Adrenal gland (tissue), 5 donors: ENCODE measurements around the gene FOCAD.

Experiments
- CTCF ChIP-seq, 6 experiments: fragments of 450-650 bp in 4 of 6; fragments of 200-600 bp in 2 of 6; sonication (generic) in 1 of 6; IDR thresholded peaks; 1 replicate in 5 of 6; 2 replicates in 1 of 6; pipeline versions ENCODE4 v1.5.1 to v1.8.0; 2016 to 2021; ENCODE audit warnings: antibody characterized with exemption in 6 of 6, mild to moderate bottlenecking in 2 of 6, moderate library complexity in 1 of 6
- POLR2A ChIP-seq, 2 donors: fragments of 450-650 bp; IDR thresholded peaks; one replicate each; pipeline ENCODE4 v1.6.1; 2017; ENCODE audit warnings: antibody characterized with exemption in 2 of 2, mild to moderate bottlenecking in 2 of 2, moderate library complexity in 1 of 2
- donor health status: DM: no; HTN: no; CAD: no.

DNA sequence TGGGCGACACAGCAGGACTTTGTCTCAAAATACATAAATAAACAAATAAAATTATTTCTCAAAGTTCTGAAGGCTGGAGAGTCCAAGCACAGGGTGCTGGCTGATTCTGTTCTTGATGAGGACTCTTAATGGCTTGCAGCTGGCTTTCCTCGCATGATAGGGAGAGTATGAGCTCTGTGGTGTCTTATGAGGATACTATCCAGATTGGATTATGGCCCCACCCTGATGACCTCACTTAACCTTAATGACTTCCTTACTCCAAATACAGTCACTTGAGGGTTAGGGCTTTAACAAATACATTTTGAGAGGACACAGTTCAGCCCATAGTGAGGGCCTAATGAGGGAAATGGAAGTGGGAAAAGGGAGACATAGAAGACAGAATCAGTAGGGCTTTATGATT lies 87.7 kb downstream of the FOCAD start:
- TF ChIP-seq CTCF (IDR thresholded peaks at IDR 0.05) = no peak
- no peak for TF ChIP-seq POLR2A (IDR thresholded peaks at IDR 0.05)
